GM13977 (cell line): Measurements from ENCODE around the gene DST.

Experiments
- DNase-seq: peaks from one replicate; pipeline ENCODE4 v3.0.0; 2012; ENCODE audit warnings: low spot score
- in situ Hi-C: fragments of 300-500 bp; cut with MboI; formaldehyde crosslinking; loops from one replicate; pipeline ENCODE4 v1.12.0; 2022; ENCODE audit warnings: low sequenced_read_pairs, low pct_unique_long_range_greater_than_20kb, mixed read lengths, inconsistent platforms; ENCODE audit not compliant: unreplicated experiment
- TF ChIP-seq, protein P1 (sequence below): IDR thresholded peaks from 2 replicates; pipeline ENCODE4 v1.5.1; 2012; ENCODE audit warnings: mild to moderate bottlenecking, control low read depth; ENCODE audit not compliant: insufficient read depth; ENCODE audit errors: extremely low read depth, missing control alignments

Gene DST

DNA sequence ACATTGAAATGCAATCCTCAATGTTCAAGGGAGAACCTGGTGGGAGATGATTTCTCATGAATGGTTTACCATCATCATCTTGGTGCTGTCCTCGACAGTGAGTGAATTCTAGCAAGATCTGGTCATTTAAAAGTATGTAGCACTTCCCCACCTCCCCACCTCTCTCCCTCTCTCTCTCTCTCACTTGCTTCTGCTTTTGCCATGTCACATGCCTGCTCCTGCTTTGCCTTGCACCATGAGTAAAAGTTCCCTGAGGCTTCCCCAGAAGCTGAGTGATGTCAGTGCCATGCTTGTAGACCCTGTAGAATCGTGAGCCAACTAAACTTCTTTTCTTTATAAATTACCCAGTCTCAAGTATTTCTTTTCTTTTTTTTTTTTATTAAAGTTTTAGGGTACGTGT is 60.5 kb downstream of the DST start:
- DNase-seq = no peak
- TF ChIP-seq, protein P1, sequence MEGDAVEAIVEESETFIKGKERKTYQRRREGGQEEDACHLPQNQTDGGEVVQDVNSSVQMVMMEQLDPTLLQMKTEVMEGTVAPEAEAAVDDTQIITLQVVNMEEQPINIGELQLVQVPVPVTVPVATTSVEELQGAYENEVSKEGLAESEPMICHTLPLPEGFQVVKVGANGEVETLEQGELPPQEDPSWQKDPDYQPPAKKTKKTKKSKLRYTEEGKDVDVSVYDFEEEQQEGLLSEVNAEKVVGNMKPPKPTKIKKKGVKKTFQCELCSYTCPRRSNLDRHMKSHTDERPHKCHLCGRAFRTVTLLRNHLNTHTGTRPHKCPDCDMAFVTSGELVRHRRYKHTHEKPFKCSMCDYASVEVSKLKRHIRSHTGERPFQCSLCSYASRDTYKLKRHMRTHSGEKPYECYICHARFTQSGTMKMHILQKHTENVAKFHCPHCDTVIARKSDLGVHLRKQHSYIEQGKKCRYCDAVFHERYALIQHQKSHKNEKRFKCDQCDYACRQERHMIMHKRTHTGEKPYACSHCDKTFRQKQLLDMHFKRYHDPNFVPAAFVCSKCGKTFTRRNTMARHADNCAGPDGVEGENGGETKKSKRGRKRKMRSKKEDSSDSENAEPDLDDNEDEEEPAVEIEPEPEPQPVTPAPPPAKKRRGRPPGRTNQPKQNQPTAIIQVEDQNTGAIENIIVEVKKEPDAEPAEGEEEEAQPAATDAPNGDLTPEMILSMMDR = no peak
- in situ Hi-C loops = no loop called here

DNA sequence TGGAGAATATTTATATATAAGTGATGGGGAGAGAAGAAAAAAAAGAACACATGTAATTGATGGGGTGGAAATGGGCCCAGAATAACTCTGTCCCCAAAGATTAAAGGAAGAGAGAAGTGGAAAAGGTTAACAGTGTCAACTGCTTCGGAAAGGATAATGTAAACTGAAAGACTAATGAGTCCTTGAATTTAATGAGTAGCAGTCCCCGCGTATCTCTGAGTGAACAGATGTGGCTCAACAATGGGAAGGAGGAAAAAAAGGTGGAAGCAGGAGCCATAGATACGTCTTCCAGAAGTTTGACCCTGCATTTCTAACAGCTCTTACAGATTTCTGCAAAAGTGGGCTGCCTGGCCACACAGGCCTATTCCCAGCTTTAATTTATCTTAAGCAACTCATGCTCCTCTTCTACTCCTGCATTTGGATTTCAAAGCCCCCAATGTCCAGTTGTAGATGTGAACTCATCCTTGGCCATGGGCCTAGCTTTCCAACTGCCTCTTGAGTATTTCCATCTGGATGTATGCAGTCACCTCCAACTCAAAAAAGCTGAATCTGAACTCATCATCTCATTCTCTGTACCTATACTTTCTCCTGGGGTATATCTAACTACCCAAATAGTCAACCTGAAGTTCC is 61.3 kb downstream of the DST start:
- TF ChIP-seq, protein P1 = no peak
- in situ Hi-C loops = no loop called here
- no peak for DNase-seq

DNA sequence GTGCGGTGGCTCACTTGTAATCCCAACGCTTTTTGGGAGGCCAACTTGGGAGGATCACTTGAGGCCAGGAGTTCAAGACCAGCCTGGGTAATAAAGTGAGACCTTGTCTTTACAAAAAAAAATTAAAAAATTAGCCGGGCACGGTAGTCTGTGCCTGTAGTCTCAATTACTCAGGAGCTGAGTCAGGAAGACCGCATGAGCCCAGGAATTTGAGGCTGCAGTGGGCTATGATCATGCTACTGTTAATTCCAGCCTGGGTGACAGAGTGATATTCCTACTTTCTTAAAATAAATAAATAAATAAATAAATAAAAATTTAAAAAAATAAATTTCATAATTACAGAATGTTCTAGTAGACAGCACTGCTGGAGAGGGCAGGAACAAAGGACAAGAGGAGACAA is 62.4 kb downstream of the DST start:
- TF ChIP-seq, protein P1 = no peak
- in situ Hi-C loops = no loop called here
- DNase-seq = no peak

GRCh38 chr6:56579155-56579851 is 63.4 kb downstream of the DST start:
- in situ Hi-C loops = loop anchor here (10.0 kb wide), 1 partner anchor 225 kb away; no protein-coding TSS in a partner anchor
- TF ChIP-seq, protein P1 = no peak
- DNase-seq = no peak

DNA sequence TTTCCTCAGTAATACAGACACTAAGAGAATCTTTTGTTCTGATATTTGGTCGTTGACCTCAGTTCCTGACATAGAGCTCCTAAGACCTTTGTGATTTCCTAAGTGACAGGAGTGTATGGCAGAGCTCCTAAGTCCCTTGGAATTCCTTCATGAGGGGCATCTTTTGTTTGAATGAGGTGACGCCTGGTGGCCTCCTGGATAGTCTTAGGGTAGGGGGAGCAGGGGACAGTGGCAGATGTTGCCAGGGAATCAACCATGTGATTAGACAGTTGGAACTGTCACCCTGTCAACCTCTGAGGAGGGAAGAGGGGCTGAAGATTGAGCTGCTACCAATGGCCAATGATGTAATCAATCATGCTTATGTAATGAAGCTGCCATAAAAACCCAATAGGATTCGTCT is 67.0 kb downstream of the DST start:
- no peak for DNase-seq
- TF ChIP-seq, protein P1 = no peak
- in situ Hi-C loops = loop anchor here (10.0 kb wide), 1 partner anchor 221 kb away; no protein-coding TSS in a partner anchor

- TF ChIP-seq, protein P1 = no peak
- in situ Hi-C loops = loop anchor here (10.0 kb wide), 1 partner anchor 219 kb away; no protein-coding TSS in a partner anchor
- no peak for DNase-seq
Observed at GRCh38 chr6:56574292-56574691, 68.4 kb downstream of the DST start.
